HepG2 (cell line): ENCODE measurements around the gene SPNS1. TPM values are rescaled to one million over a fixed set of nuclear protein-coding genes. Genes with fewer than 3 reads are reported as not detected.

Experiments used
- ATAC-seq: fragments of 200-7000 bp; cut with Tn5 transposase; 3 replicates; pipeline ENCODE4 v1.9.1; 2020; ENCODE audit warnings: mild to moderate bottlenecking, moderate library complexity
- BruUV-seq: library from RNA; stranded (reverse); fragments of 400-500 nt; replicated peaks from 2 replicates; lab custom pipeline; 2021; lab: Mats Ljungman, UMichigan
- CTCF ChIA-PET: fragments of 300-600 bp; formaldehyde crosslinking; extraction: SDS; loops from one replicate; lab custom pipeline; 2021; ENCODE audit warnings: low total read pairs, inconsistent platforms, low intra/inter-chr PET ratio; lab: Yijun Ruan, JAX
- POLR2A ChIA-PET: fragments of 350-600 bp; sonication (Branson Sonifier 250); formaldehyde crosslinking; loops from one replicate; lab custom pipeline; 2020; ENCODE audit warnings: antibody characterized with exemption, inconsistent platforms; lab: Yijun Ruan, JAX
- DNase-seq: peaks from one replicate; pipeline ENCODE4 v3.0.0-alpha.2; 2015; ENCODE audit warnings: low spot score
- FAIRE-seq: peaks from 3 replicates; lab custom pipeline; 2011; peaks lifted over from hg19 to GRCh38; lab: Jason Lieb, UNC
- H2AFZ ChIP-seq: one replicate; pipeline ENCODE4 v1.6.1; 2011; ENCODE audit warnings: low read length, inconsistent platforms
- H3K27ac ChIP-seq: fragments of 300-600 bp; 3 replicates; pipeline ENCODE4 v1.8.0; 2011; ENCODE audit warnings: mixed run types, mild to moderate bottlenecking, mixed read lengths, low read length, inconsistent platforms; ENCODE audit not compliant: insufficient read depth; ENCODE audit errors: extremely low read length
- H3K27me3 ChIP-seq, 2 experiments: fragments of 200-600 bp in 1 of 2; 2 replicates in 1 of 2; 3 replicates in 1 of 2; pipeline versions ENCODE4 v1.6.0 to v1.8.0; 2011; ENCODE audit warnings: low read length in 2 of 2, mild to moderate bottlenecking in 2 of 2, moderate library complexity in 2 of 2, inconsistent platforms in 1 of 2; ENCODE audit not compliant: insufficient read depth in 2 of 2, control insufficient read depth in 1 of 2
- H3K36me3 ChIP-seq, 2 experiments: fragments of 200-600 bp in 1 of 2; replicated peaks in 1 of 2; 2 replicates in 1 of 2; 3 replicates in 1 of 2; pipeline versions ENCODE4 v1.5.1 to v1.8.0; 2011; ENCODE audit warnings: low read length in 2 of 2, inconsistent platforms in 1 of 2; ENCODE audit not compliant: insufficient read depth in 2 of 2, control insufficient read depth in 1 of 2
- H3K4me1 ChIP-seq: 2 replicates; pipeline ENCODE4 v1.5.1; 2012; ENCODE audit warnings: low read length, inconsistent platforms; ENCODE audit not compliant: insufficient read depth
- H3K4me2 ChIP-seq: 2 replicates; pipeline ENCODE4 v1.6.0; 2011; ENCODE audit warnings: low read depth, low read length, inconsistent platforms
- H3K4me3 ChIP-seq, 3 experiments: fragments of 200-600 bp in 1 of 3; sonication (generic), shearing (Covaris generic) in 1 of 3; replicated peaks in 1 of 3; 2 replicates each; pipeline ENCODE4 v1.5.1; 2011 to 2016; ENCODE audit warnings: low read length in 3 of 3, inconsistent platforms in 2 of 3, low read depth in 2 of 3, mild to moderate bottlenecking in 2 of 3, control low read depth in 1 of 3, mixed read lengths in 1 of 3; ENCODE audit not compliant: insufficient read depth in 1 of 3
- H3K79me2 ChIP-seq: one replicate; pipeline ENCODE4 v1.6.1; 2011; ENCODE audit warnings: low read length, inconsistent platforms; ENCODE audit not compliant: insufficient read depth
- H3K9ac ChIP-seq: 2 replicates; pipeline ENCODE4 v1.6.0; 2011; ENCODE audit warnings: mild to moderate bottlenecking, low read depth, low read length, inconsistent platforms; ENCODE audit not compliant: insufficient read depth
- H3K9me3 ChIP-seq: 2 replicates; pipeline ENCODE4 v1.5.1; 2012; ENCODE audit warnings: mild to moderate bottlenecking, low read length
- H4K20me1 ChIP-seq: 2 replicates; pipeline ENCODE4 v1.6.0; 2011; ENCODE audit warnings: inconsistent platforms, mild to moderate bottlenecking, low read length, moderate library complexity; ENCODE audit not compliant: insufficient read depth
- AGO2 ChIP-seq: fragments of 200-400 bp; formaldehyde crosslinking; optimal IDR thresholded peaks from 2 replicates; pipeline ENCODE3; 2017; ENCODE audit warnings: mild to moderate bottlenecking, low read depth, low read length, moderate library complexity
- RBFOX2 ChIP-seq: fragments of 200-400 bp; formaldehyde crosslinking; IDR thresholded peaks from 2 replicates; pipeline ENCODE4 v1.6.1; 2017; ENCODE audit warnings: low read depth, mild to moderate bottlenecking, low read length
- ZFP37 ChIP-seq: sonication (generic); formaldehyde crosslinking; IDR thresholded peaks from 2 replicates; pipeline ENCODE4 v1.4.0; 2020; ENCODE audit warnings: missing genetic modification reagents, borderline replicate concordance
- ZNF761 ChIP-seq: sonication (generic); formaldehyde crosslinking; conservative IDR thresholded peaks from 2 replicates; pipeline ENCODE4 v1.4.0; 2020; ENCODE audit warnings: mild to moderate bottlenecking, missing genetic modification reagents
- ZXDC ChIP-seq: sonication (generic); formaldehyde crosslinking; IDR thresholded peaks from 2 replicates; pipeline ENCODE4 v1.5.0; 2020; ENCODE audit warnings: mild to moderate bottlenecking, missing genetic modification reagents
- WGBS: methylation state at CpG from one replicate; pipeline ENCODE4 v1.1.6; 2017; ENCODE audit warnings: low lambda C conversion rate; 5-methylcytosine and 5-hydroxymethylcytosine counted together
- in situ Hi-C: cut with HindIII; loops from 2 replicates; pipeline ENCODE4 v1.10.0; 2017; ENCODE audit warnings: low pct_unique_long_range_greater_than_20kb; ENCODE audit not compliant: extremely low pct_ligation_motif_present
- intact Hi-C: fragments of 100-400 bp; cut with micrococcal nuclease; formaldehyde crosslinking; loops from one replicate; pipeline ENCODE4 v1.10.0; 2022; ENCODE audit not compliant: unreplicated experiment
- polyA plus RNA-seq, 8 experiments: library from polyadenylated mRNA; depleted of rRNA in 3 of 8; stranded (reverse) in 7 of 8; unstranded in 1 of 8; fragments of >200 nt; fragmentation: Illumina TruSeq in 4 of 8; extraction: Trizol in 4 of 8; gene quantifications; 2 replicates each; pipeline versions ENCODE4 v1.2.1 to v1.2.3, GENCODE V29; 2011 to 2016; ENCODE audit warnings: low read depth in 4 of 8, missing spikeins in 1 of 8, mixed read lengths in 1 of 8; ENCODE audit not compliant: insufficient read depth in 1 of 8
- total RNA-seq, 5 experiments: library from RNA; depleted of rRNA; stranded (reverse); fragments of >200 nt; fragmentation: Illumina TruSeq; extraction: Trizol; gene quantifications; 2 replicates each; pipeline ENCODE4 v1.2.3, GENCODE V29; 2016; ENCODE audit warnings: low read depth in 1 of 5

The SPNS1 gene
- total and polyA plus RNA-seq, 2 of the 13 experiments (the other 11 are each of a cell fraction or from before 2014, with no cell fraction given), result 25.6 to 38.8 TPM

GRCh38 chr16:28982949-28983348 is 8.4 kb downstream of the SPNS1 start (continued):
- no peak for TF ChIP-seq ZNF761 (CRISPR knock-in tag)

GRCh38 chr16:28983644-28984043 is 9.1 kb downstream of the SPNS1 start:
- no peak overlapping the region for H3K27ac ChIP-seq
- H3K9ac ChIP-seq, result no peak overlapping the region
- H3K4me2 ChIP-seq, result no peak overlapping the region
- no peak for FAIRE-seq
- no peak for DNase-seq
- WGBS, result 98% methylated on average over 18 of the region's 18 CpGs
- H3K27me3 ChIP-seq, result no peaks in the 10 kb centered on the region
- 0 out of 2 replicates have a peak, but pooled peaks have one; percentile 23 for TF ChIP-seq RBFOX2
- TF ChIP-seq ZFP37 (CRISPR knock-in tag), result no peak
- peaks cover 21 to 51% of the 10 kb centered on the region in 2 experiments for H3K36me3 ChIP-seq
- intact Hi-C loops, result no loop called here
- H3K79me2 ChIP-seq, result no peaks in the 10 kb centered on the region
- CTCF ChIA-PET, result no interaction called here
- H3K4me3 ChIP-seq, result no peak overlapping the region
- POLR2A ChIA-PET, result interaction anchor here (1.0 kb wide), 1 partner anchor 33 kb away, joined by 3 read pairs; the partner anchor contains the start of gene NFATC2IP
- BruUV-seq, result no TSS peak
- no peaks in the 10 kb centered on the region for H3K4me1 ChIP-seq
- H2AFZ ChIP-seq, result no peak overlapping the region
- H3K9me3 ChIP-seq, result no peaks in the 10 kb centered on the region
- in situ Hi-C loops, result no loop called here
- no peak for ATAC-seq
- H4K20me1 ChIP-seq, result no peaks in the 10 kb centered on the region; the same call in 1 of the 2 replicates

- TF ChIP-seq AGO2, result peak; percentile 20
- TF ChIP-seq ZXDC, result no peak
- TF ChIP-seq, all 625 proteins: peak for 1
- no TSS peak for BruUV-seq
- no peak overlapping the region for H3K9ac ChIP-seq
- no peaks in the 10 kb centered on the region for H3K79me2 ChIP-seq
- ChIA-PET POLR2A (interaction anchor here (1.0 kb wide), 1 partner anchor 34 kb away, joined by 3 read pairs; the partner anchor contains the start of gene NFATC2IP), CTCF (no interaction called here)
- DNase-seq, result no peak
- H4K20me1 ChIP-seq, result no peaks in the 10 kb centered on the region; the same call in 1 of the 2 replicates
- no peak for FAIRE-seq
- no peak for ATAC-seq
- H2AFZ ChIP-seq, result no peak overlapping the region
- H3K27me3 ChIP-seq, result no peaks in the 10 kb centered on the region
- in situ Hi-C loops (no loop called here), intact Hi-C loops (no loop called here)
- H3K4me3 ChIP-seq, result no peak overlapping the region
- H3K9me3 ChIP-seq, result no peaks in the 10 kb centered on the region
- no peaks in the 10 kb centered on the region for H3K4me1 ChIP-seq
- WGBS, result 97% methylated on average over 9 of the region's 12 CpGs
- H3K27ac ChIP-seq, result no peak overlapping the region
- no peak overlapping the region for H3K4me2 ChIP-seq
- H3K36me3 ChIP-seq, result peaks cover 18 to 49% of the 10 kb centered on the region in 2 experiments
These were observed 9.5 kb downstream of the SPNS1 start for GRCh38 chr16:28984091-28984490.
